ENCODE results near the gene ERC2. TPM values are rescaled to one million over a fixed set of nuclear protein-coding genes. Genes with fewer than 3 reads are reported as not detected.

ERC2 gene
- total RNA-seq, 1 donor, result 0.43 TPM

- H3K4me3 ChIP-seq (ENCODE audit: low read depth, low read length), result no peak overlapping the region
- no peak for DNase-seq (ENCODE audit: low read depth)
- TF ChIP-seq, protein P1, sequence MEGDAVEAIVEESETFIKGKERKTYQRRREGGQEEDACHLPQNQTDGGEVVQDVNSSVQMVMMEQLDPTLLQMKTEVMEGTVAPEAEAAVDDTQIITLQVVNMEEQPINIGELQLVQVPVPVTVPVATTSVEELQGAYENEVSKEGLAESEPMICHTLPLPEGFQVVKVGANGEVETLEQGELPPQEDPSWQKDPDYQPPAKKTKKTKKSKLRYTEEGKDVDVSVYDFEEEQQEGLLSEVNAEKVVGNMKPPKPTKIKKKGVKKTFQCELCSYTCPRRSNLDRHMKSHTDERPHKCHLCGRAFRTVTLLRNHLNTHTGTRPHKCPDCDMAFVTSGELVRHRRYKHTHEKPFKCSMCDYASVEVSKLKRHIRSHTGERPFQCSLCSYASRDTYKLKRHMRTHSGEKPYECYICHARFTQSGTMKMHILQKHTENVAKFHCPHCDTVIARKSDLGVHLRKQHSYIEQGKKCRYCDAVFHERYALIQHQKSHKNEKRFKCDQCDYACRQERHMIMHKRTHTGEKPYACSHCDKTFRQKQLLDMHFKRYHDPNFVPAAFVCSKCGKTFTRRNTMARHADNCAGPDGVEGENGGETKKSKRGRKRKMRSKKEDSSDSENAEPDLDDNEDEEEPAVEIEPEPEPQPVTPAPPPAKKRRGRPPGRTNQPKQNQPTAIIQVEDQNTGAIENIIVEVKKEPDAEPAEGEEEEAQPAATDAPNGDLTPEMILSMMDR (IDR thresholded peaks at IDR 0.05; ENCODE audit: insufficient read depth, low read depth, low read length), result no peak
These were observed 789.6 kb downstream of the ERC2 start for GRCh38 chr3:55678546-55679216.

DNA sequence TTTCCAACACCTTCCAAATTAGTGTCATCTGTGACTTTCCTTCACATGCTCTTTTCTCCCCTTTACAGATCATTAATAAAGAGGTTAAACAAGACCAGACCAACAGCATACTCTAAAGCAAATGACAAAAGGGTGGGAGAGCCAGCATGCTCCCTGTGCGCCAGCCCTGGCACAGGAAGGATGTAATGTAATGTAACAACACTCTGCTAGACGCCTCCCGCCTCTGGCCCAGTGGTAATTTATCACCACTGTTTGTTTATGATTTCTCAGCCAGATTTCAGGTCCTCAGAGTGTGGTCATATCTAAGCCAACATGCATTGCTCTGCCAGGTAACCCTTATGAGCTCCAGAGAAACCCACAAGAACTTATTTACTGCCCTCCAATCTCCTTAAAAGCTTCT is 791.6 kb downstream of the ERC2 start:
- no peak for DNase-seq (ENCODE audit: low read depth)
- H3K4me3 ChIP-seq (ENCODE audit: low read depth, low read length), result no peak overlapping the region
- TF ChIP-seq, protein P1 (IDR thresholded peaks at IDR 0.05; ENCODE audit: insufficient read depth, low read depth, low read length), result no peak

- H3K4me3 ChIP-seq (ENCODE audit: low read depth, low read length), result no peak overlapping the region
- no peak for DNase-seq (ENCODE audit: low read depth)
- TF ChIP-seq, protein P1 (IDR thresholded peaks at IDR 0.05; ENCODE audit: insufficient read depth, low read depth, low read length), result no peak
These were observed 792.8 kb downstream of the ERC2 start for GRCh38 chr3:55675478-55675877.

DNA sequence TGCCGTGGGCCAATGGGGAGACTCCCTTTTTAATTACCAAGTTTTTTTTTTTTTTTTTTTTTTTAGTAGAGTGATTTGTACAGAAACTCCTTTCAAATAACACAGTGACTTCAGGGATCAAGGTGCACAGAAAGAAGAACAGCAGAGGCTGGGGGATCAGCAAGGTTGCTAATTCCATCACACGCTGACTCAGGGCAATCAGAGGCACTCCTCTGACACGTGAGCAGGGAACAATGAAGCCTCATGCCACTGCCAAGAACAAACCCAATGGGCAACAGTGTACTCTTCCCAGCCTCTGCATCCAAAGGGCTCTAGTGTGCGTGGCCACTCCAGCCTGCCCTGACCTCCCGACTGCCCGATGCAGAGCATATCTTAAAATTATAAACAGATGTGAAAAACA is 794.5 kb downstream of the ERC2 start:
- no peak overlapping the region for H3K4me3 ChIP-seq (ENCODE audit: low read depth, low read length)
- TF ChIP-seq, protein P1 (IDR thresholded peaks at IDR 0.05; ENCODE audit: insufficient read depth, low read depth, low read length), result no peak
- no peak for DNase-seq (ENCODE audit: low read depth)

GRCh38 chr3:55669133-55669532 is 799.1 kb downstream of the ERC2 start:
- no peak overlapping the region for H3K4me3 ChIP-seq (ENCODE audit: low read depth, low read length)
- no peak for DNase-seq (ENCODE audit: low read depth)
- TF ChIP-seq, protein P1 (IDR thresholded peaks at IDR 0.05; ENCODE audit: insufficient read depth, low read depth, low read length), result no peak

GRCh38 chr3:55668359-55668758 is 799.9 kb downstream of the ERC2 start:
- TF ChIP-seq, protein P1 (IDR thresholded peaks at IDR 0.05; ENCODE audit: insufficient read depth, low read depth, low read length), result no peak
- no peak for DNase-seq (ENCODE audit: low read depth)
- H3K4me3 ChIP-seq (ENCODE audit: low read depth, low read length), result no peak overlapping the region

- H3K4me3 ChIP-seq (ENCODE audit: low read depth, low read length), result no peak overlapping the region
- no peak for DNase-seq (ENCODE audit: low read depth)
- TF ChIP-seq, protein P1 (IDR thresholded peaks at IDR 0.05; ENCODE audit: insufficient read depth, low read depth, low read length), result no peak
These were observed 803.9 kb downstream of the ERC2 start for GRCh38 chr3:55664387-55664786.

Measured in fibroblast of villous mesenchyme (primary cell).